HUES64 (cell line): ENCODE results near the gene PCA3.

ENCODE experiments used
- H3K27ac ChIP-seq: 2 replicates; pipeline ENCODE4 v1.7.0; 2013; ENCODE audit warnings: low read depth, low read length, inconsistent platforms
- H3K27me3 ChIP-seq: 2 replicates; pipeline ENCODE4 v1.6.1; 2013; ENCODE audit warnings: mild to moderate bottlenecking, low read length; ENCODE audit not compliant: insufficient read depth
- H3K36me3 ChIP-seq: 2 replicates; pipeline ENCODE4 v1.6.1; 2013; ENCODE audit warnings: mild to moderate bottlenecking, low read length; ENCODE audit not compliant: insufficient read depth
- H3K4me1 ChIP-seq: 2 replicates; pipeline ENCODE4 v1.6.1; 2013; ENCODE audit warnings: mild to moderate bottlenecking, low read length, moderate library complexity; ENCODE audit not compliant: insufficient read depth
- H3K4me3 ChIP-seq: 2 replicates; pipeline ENCODE4 v1.5.1; 2013; ENCODE audit warnings: mild to moderate bottlenecking, low read length, moderate library complexity
- H3K9ac ChIP-seq: 2 replicates; pipeline ENCODE4 v1.6.1; 2013; ENCODE audit warnings: mild to moderate bottlenecking, low read depth, low read length
- H3K9me3 ChIP-seq: 2 replicates; pipeline ENCODE4 v1.6.1; 2013; ENCODE audit warnings: low read depth, low read length; ENCODE audit not compliant: insufficient read depth
- WGBS: fragments of 150-250, 120-280 bp; methylation state at CpG from one replicate; pipeline ENCODE4 v1.1.7; 2013; ENCODE audit warnings: missing lambda C conversion rate; 5-methylcytosine and 5-hydroxymethylcytosine counted together

PCA3 gene

DNA sequence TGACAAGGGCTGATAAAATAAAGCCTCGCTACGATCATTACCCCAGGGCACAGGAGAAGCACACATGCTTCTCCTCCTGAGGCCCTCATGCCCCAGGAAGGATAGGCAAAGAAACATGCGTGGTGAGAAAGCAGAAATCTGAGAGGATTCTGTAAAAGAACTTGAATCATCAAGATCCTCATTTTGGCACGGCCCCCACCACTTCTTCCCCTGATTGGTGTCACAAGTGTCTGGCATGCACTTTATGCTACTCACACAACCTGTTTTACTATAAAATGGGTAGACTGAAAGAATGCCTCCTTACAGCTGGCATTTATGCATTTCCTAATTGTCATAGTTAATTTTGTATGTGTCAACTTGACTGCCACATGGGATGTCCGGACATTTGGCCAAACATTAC, 32.1 kb downstream of the PCA3 start:
- Histone ChIP-seq H3K36me3 (no peaks in the 10 kb centered on the region), H3K4me3 (no peak overlapping the region), H3K4me1 (no peaks in the 10 kb centered on the region), H3K27ac (no peak overlapping the region), H3K9me3 (no peaks in the 10 kb centered on the region), H3K9ac (no peak overlapping the region), H3K27me3 (no peaks in the 10 kb centered on the region)
- 90% methylated on average over 5 of the region's 5 CpGs for WGBS

GRCh38 chr9:76798527-76798926, 34.3 kb downstream of the PCA3 start:
- peaks cover 9% of the 10 kb centered on the region for H3K4me1 ChIP-seq
- no peak overlapping the region for H3K4me3 ChIP-seq
- no peaks in the 10 kb centered on the region for H3K27me3 ChIP-seq
- H3K36me3 ChIP-seq = no peaks in the 10 kb centered on the region
- H3K9ac ChIP-seq = no peak overlapping the region
- 88% methylated on average over 2 of the region's 2 CpGs for whole genome bisulfite sequencing
- H3K9me3 ChIP-seq = no peaks in the 10 kb centered on the region
- H3K27ac ChIP-seq = no peak overlapping the region

GRCh38 chr9:76799473-76799872, 35.2 kb downstream of the PCA3 start:
- no peak overlapping the region for H3K27ac ChIP-seq
- WGBS = no CpG with 5 or more reads among the region's 1 CpG
- H3K4me1 ChIP-seq = peaks cover 12% of the 10 kb centered on the region
- no peaks in the 10 kb centered on the region for H3K36me3 ChIP-seq
- no peaks in the 10 kb centered on the region for H3K27me3 ChIP-seq
- H3K4me3 ChIP-seq = no peak overlapping the region
- H3K9me3 ChIP-seq = no peaks in the 10 kb centered on the region
- H3K9ac ChIP-seq = no peak overlapping the region

DNA sequence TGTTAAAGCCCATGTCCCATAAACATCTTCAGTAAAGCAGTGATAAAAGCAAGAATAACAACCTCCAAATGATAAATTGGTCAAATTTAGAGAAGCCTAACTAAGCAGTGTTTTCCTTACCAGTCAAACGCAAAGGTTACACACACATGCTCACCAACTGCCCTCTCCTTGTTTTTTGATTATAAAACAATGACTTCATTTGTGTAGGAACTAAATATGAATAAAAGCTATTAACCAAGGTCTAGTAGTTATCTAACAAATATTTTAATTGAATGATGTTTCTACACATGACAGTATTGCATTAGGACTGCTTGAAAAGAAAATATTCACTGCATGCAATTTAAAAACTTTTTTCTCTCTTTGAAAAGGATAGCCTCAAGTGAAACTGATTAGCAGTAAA, 36.7 kb downstream of the PCA3 start:
- H3K9ac ChIP-seq = no peak overlapping the region
- H3K36me3 ChIP-seq = no peaks in the 10 kb centered on the region
- H3K4me1 ChIP-seq = peaks cover 12% of the 10 kb centered on the region
- no peaks in the 10 kb centered on the region for H3K27me3 ChIP-seq
- no peak overlapping the region for H3K27ac ChIP-seq
- WGBS = no CpG with 5 or more reads among the region's 1 CpG
- no peak overlapping the region for H3K4me3 ChIP-seq
- no peaks in the 10 kb centered on the region for H3K9me3 ChIP-seq

DNA sequence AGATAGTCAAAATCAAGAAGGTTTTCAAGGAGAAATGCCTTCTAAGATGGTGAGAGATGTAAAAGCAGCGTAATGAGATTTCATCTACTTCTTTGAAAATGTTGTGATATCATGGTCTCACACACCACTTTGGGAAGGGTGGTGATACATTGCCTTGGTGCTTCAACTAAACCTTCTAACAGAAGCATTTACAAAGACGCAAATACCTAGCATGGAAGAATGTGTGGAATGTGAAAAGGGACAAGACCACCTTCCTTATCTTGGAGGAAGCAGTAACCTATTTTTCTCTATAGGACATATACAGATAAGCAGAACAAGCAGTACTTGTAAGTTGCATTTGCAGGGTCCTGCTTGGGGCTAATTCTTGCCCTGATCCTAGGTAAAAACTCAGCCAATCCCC, 38.8 kb downstream of the PCA3 start:
- WGBS = 100% methylated on average over 1 of the region's 2 CpGs
- H3K4me3 ChIP-seq = no peak overlapping the region

GRCh38 chr9:76803762-76804161, 39.5 kb downstream of the PCA3 start:
- Histone ChIP-seq H3K27me3 (no peaks in the 10 kb centered on the region), H3K4me1 (peaks cover 12% of the 10 kb centered on the region), H3K4me3 (no peak overlapping the region), H3K9ac (no peak overlapping the region), H3K36me3 (no peaks in the 10 kb centered on the region), H3K27ac (no peak overlapping the region), H3K9me3 (no peaks in the 10 kb centered on the region)
- 90% methylated on average over 7 of the region's 7 CpGs for WGBS

More for the DNA sequence above, 38.8 kb downstream of the PCA3 start:
- no peaks in the 10 kb centered on the region for H3K36me3 ChIP-seq
- no peak overlapping the region for H3K27ac ChIP-seq
- H3K27me3 ChIP-seq = no peaks in the 10 kb centered on the region
- H3K9ac ChIP-seq = no peak overlapping the region
- H3K4me1 ChIP-seq = peaks cover 12% of the 10 kb centered on the region
- H3K9me3 ChIP-seq = no peaks in the 10 kb centered on the region

GRCh38 chr9:76808636-76809035, 44.4 kb downstream of the PCA3 start:
- Histone ChIP-seq H3K9ac (no peak overlapping the region), H3K4me3 (no peak overlapping the region), H3K36me3 (no peaks in the 10 kb centered on the region), H3K27me3 (no peaks in the 10 kb centered on the region), H3K9me3 (no peaks in the 10 kb centered on the region), H3K27ac (no peak overlapping the region), H3K4me1 (peaks cover 2% of the 10 kb centered on the region; the same call in 1 of the 2 replicates)
- 78% methylated on average over 5 of the region's 5 CpGs for WGBS

- WGBS = 51% methylated on average over 2 of the region's 2 CpGs
- Histone ChIP-seq H3K27ac (no peak overlapping the region), H3K27me3 (no peaks in the 10 kb centered on the region), H3K4me1 (no peaks in the 10 kb centered on the region), H3K4me3 (no peak overlapping the region), H3K9ac (no peak overlapping the region), H3K36me3 (no peaks in the 10 kb centered on the region), H3K9me3 (no peaks in the 10 kb centered on the region)
These were observed 46.2 kb downstream of the PCA3 start for GRCh38 chr9:76810377-76810957.

GRCh38 chr9:76812591-76812990, 48.4 kb downstream of the PCA3 start:
- H3K4me3 ChIP-seq = no peak overlapping the region
- WGBS = 95% methylated on average over 5 of the region's 6 CpGs
- H3K36me3 ChIP-seq = no peaks in the 10 kb centered on the region
- no peaks in the 10 kb centered on the region for H3K9me3 ChIP-seq
- H3K27ac ChIP-seq = no peak overlapping the region
- H3K27me3 ChIP-seq = no peaks in the 10 kb centered on the region
- no peak overlapping the region for H3K9ac ChIP-seq
- no peaks in the 10 kb centered on the region for H3K4me1 ChIP-seq

- 100% methylated on average over 1 of the region's 1 CpG for WGBS
- Histone ChIP-seq H3K4me1 (peaks cover 8% of the 10 kb centered on the region; the same call in 1 of the 2 replicates), H3K27ac (no peak overlapping the region), H3K36me3 (no peaks in the 10 kb centered on the region), H3K9ac (no peak overlapping the region), H3K4me3 (no peak overlapping the region), H3K9me3 (no peaks in the 10 kb centered on the region), H3K27me3 (no peaks in the 10 kb centered on the region)
These were observed 53.3 kb downstream of the PCA3 start for GRCh38 chr9:76817489-76817888.

GRCh38 chr9:76818271-76818670, 54.0 kb downstream of the PCA3 start:
- no peaks in the 10 kb centered on the region for H3K36me3 ChIP-seq
- 70% methylated on average over 4 of the region's 4 CpGs for WGBS

DNA sequence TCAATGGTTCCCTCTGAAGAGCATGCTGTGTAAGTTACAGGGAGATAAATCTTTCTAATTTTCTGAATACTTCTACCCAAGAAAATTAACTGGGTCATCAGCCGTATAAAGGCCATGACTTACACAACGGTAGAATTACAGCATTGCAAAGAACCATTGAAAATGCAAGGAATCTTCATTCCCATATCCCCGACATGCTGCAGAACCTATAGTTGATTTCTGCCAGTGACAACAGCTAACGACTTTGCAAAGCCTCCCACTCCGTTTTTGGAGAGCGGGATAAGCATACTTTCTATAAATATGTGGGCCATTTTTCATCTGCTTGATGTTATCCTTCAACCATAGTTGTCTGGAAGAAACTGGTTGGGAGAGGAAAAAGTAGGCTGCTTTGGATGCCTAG, 56.2 kb downstream of the PCA3 start:
- no peaks in the 10 kb centered on the region for H3K27me3 ChIP-seq
- H3K9me3 ChIP-seq = no peaks in the 10 kb centered on the region
- H3K4me3 ChIP-seq = no peak overlapping the region
- peaks cover 8% of the 10 kb centered on the region; the same call in 1 of the 2 replicates for H3K4me1 ChIP-seq
- H3K36me3 ChIP-seq = no peaks in the 10 kb centered on the region
- WGBS = 87% methylated on average over 6 of the region's 6 CpGs
- no peak overlapping the region for H3K27ac ChIP-seq
- H3K9ac ChIP-seq = no peak overlapping the region

More at GRCh38 chr9:76818271-76818670, 54.0 kb downstream of the PCA3 start:
- Histone ChIP-seq H3K4me3 (no peak overlapping the region), H3K9me3 (no peaks in the 10 kb centered on the region), H3K27ac (no peak overlapping the region), H3K27me3 (no peaks in the 10 kb centered on the region), H3K4me1 (peaks cover 8% of the 10 kb centered on the region; the same call in 1 of the 2 replicates), H3K9ac (no peak overlapping the region)
